GM19025 (cell line): ENCODE measurements around the gene ACSM2A.
"Not testable (repeated sequence)": the region's sequence is repeated elsewhere in the genome, so short reads cannot be mapped to it uniquely, and the experiment has no call there.

Experiments used
- ATAC-seq: cut with Tn5 transposase; IDR thresholded peaks from one replicate; pipeline ENCODE4 v1.9.1; 2021; ENCODE audit warnings: mild to moderate bottlenecking, low read depth, moderate library complexity; ENCODE audit not compliant: unreplicated experiment

Gene ACSM2A

DNA sequence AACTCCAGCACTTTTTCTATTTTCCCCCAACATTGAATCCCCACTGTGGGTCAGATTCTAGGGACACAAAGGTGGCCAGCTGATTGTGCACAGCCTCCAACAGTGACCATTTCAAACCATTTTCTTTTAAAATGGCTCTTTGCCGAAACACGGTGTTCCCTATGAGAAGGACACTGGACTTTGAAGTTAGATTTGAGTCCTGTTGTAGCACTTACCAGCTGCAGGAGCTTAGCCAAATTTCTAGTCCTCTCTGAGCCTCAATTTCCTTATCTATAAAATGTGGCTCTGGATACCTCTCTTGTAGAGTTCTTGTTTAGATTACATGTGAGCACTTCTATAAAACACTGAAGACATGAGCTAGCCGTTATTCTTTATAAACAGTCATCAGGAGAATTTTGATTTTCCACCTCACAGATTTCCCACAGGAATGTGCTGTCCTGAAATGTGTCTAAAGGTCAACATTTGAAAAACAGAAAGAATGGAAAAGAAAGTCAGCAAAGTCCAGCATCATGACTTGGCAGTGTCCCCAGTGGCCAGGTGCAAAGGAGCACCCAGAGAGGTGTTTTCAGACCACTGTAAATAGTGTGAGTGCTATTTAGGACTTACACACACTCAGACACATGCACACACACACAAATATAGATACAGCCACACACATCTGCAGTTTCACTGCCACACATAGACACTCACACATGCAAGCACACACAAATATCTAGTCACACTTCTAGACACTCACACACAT, 4.5 kb upstream of the ACSM2A start:
- not testable (repeated sequence) for ATAC-seq

DNA sequence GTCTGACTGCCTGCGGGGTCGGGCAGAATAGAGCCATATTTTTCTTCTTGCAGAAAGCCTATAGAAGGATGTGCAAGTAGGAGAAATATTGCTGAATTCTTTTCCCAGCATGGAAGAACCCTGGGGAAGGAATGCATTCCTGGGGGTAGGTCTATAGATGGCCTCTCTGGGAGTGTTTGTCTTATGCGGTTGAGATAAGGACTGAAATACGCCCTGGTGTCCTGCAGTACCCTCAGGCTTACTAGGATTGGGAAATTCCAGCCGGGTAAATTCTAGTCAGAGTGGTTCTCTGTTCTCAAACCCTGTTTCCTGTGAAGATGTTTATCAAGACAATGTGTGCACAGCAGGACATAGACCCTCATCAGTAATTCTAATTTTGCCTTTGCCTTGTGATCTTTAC, 2.3 kb downstream of the ACSM2A start:
- ATAC-seq, result not testable (repeated sequence)

DNA sequence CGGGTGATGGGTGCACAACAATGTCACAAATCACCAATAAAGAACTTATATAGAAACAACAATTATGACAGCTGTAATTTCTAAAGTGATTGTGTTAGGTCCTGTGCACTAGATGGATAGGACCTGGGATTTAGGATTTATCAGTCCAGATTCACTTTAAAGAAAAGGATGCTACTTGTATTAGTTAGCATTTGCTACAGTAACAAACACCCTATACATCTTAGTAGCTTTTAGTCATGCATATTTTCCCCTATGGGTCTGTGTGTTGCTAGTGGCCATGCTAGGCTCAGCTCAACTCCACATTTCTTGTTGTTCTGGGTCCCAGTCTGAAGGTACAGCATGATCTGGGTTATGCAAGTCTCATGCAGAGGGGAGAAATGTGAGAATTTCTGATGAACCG, 7.9 kb downstream of the ACSM2A start:
- ATAC-seq, result not testable (repeated sequence)

DNA sequence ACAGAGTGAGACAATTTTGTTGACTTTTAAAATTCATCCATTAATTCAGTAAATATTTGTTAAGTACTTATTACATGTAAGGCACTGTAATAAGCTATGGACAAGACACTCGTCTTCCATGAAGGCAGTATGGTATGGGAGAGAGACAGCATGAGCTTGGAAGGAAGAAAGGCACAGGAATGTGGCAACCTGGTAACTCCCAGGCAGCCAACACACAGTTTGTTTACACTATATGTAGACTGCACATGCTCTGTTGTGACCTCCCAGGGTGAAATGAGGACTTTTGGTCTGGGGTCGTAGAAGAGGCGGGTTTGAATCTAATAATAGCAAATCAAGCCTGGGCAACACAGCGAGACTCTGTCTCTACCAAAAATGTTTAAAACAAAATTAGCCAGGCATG, 9.0 kb downstream of the ACSM2A start:
- not testable (repeated sequence) for ATAC-seq

DNA sequence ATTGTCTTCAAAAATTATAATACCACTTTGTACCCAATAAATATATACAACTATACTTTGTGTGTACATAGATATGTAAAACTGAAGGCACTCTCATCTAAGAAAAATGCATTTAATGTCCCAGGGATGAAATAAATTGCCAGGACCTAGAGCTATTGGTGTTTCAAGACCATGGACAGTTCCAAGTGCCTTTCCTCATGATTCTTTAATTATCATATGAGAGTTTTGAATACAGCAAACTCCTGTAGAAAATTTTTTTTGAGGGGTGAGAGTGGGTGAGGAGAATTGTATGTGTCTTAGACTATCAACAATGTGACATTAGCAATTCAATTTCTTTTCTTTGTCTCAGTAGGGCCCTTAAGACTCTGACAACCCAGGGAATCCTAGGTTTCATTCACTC, 17.6 kb downstream of the ACSM2A start:
- not testable (repeated sequence) for ATAC-seq

DNA sequence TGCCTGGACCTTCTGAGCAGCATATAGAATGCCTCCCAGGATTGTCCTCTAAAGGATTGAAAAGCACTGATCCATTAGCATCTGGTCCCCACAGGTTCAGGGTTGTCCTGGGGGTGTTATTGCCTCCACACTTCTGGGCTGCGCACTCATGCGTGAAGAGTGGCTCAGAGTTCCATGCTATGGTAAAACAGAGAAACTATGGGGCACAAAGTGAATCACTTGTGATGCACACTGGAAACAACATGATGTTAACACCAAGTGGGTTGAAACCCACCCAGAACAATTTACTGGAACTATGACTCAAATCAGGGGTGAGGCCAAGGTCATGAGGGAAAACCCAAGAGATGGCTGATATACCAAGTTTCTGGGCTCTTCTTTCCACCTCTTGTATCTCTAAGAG, 18.6 kb downstream of the ACSM2A start:
- not testable (repeated sequence) for ATAC-seq

DNA sequence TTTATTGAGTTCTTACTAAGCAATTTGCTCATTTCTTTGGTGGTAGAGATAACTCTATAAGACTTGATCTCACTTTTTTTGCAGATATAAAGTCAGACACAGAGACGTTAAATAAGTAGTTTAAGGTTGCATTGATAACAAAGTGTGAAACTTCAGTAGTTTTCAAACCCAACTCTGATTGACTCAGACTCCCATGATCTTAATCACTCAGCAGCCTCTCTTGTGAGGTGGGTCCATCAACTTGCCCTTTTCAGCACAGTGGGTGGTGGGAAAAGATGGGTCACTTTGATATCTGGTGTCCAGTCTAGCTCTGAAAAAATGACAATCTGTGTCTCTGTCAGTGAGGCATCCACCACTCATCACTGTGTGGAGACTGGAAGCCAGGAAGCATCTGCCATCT, 19.4 kb downstream of the ACSM2A start:
- not testable (repeated sequence) for ATAC-seq

DNA sequence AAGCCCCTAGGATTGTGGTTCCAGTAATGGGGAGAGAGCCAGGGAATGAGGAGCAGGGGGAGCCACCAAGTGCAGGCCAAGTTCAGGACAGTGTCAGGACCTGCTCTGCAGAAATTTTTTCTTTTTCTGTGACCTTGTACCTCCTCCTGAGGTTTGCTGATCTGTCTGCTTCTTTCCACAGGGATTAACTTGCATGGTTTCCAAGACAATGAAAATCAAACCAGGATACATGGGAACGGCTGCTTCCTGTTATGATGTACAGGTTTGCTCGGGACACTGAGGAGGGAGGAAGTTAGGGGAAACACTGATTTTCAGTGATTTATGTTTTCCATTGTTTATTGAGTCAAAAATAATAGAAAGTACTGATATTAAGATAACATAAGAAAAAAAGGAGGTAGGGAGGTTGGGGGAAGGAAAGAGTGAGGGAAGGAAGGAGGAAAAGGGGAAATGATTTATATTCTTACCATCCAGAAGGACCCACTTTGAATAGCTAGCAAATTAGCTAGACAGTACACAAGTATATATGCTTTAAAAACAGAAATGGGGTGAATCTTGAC, 25.9 kb downstream of the ACSM2A start:
- ATAC-seq, result not testable (repeated sequence)

DNA sequence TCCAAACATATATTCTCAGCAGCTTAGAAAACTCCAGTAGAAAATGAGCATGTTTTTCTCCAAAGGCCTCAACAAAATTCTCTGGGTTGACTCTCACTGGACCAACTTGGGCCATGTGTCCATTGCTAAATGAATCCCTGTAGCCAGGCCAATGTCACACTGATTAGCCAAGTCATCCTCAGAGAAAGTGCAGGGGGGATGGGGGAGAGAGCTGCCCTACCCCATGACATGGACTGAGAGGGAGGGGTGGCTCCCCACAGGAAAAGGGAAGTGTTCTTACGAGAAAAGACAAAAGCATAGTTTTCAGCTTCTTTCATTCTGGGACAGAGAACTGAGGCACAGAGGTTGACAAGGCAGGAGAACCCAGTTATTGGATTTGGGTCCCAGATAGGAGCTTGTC, 32.7 kb downstream of the ACSM2A start:
- not testable (repeated sequence) for ATAC-seq

DNA sequence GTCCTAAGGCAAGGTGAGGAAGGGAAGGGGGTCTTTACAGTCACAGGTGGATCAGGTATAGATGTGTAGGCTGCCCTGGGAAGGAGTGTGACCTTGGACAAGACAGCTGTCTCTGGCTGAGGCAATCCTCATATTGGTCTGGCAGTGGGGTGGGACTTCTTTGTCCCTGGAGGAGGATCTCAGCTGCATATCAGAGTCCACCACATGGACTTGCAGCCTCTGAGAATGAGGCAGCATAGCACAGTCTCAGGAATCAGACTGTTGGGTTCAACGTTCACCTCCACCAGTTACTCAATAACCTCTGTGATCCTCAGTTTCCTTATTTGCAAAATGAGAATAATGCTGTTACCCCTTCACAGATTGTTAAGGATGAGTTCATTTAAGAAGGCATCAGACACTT, 33.4 kb downstream of the ACSM2A start:
- no peak for ATAC-seq

DNA sequence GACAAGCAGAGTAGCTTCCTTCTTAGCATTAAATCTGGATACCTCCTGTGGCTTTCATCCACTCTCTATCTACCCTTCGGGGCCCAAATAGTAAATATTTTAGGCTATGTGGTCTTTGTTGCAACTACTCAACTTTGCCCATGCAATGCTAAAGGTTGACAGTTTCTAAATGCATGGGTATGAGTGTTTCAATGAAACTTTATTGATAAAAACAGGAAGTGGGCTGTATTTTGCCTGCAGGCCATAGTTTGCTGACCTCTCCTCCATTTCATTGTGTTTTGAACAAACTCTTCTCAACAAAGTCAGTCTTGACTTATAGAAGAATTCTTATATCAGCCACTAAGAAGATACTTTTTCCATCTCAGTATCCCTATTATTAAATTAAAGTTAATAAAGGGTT, 34.1 kb downstream of the ACSM2A start:
- no peak for ATAC-seq

DNA sequence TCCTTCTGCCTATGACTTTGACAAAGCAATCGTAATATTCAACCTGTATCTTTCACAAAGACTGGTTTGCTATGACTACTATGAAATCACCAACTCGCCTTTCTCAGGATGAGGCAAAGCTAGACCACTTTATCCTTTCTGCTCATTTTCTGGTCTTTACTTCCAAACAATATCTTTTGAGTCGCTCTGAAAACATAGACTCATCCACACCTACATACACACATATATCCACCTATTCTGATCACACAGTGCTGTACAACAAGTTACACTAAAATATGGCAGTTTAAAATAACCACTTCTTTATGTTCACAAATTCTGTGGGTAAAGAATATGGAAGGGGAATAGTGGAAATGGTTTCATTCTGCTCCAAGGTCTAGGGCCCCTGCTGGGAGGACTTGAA, 39.7 kb downstream of the ACSM2A start:
- ATAC-seq, result not testable (repeated sequence)

DNA sequence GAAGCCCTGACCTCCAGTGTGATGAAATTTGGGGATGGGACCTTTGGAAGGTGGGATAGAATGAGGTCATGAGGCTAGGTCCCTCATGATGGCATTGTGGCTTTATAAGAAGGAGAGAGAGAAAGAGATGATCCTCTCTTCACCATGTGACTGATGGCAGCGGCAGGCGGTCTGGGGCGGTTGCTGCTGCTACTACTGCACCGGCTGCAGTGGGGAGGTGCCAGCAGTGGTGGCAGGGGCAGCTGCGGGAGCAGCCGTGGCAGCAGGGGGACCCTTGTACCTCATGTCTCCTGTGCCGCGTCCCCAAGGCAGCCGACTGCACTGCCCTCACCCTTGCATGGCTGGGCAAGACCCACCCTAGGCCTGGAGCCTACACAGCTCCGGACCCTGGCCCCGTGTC, 40.1 kb downstream of the ACSM2A start:
- ATAC-seq, result not testable (repeated sequence)

DNA sequence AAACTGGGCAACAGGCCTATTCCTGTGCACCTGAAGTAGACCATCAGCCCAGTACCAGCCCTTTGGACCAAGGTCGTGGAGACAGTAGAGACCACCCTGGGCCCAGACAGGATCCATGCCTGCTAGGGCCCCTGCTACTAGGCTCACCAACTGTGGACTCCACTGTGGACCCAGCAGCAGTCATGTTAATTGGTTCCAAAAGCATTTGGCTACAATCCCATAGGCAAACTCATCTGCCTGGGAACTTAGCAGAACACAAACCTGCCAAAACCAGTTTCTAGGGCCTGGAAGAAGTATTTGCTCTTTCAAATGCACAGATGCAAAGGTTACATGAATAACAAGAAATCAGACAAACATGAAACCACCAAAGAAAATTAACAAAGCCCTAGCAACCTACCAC, 53.1 kb downstream of the ACSM2A start:
- ATAC-seq, result no peak

DNA sequence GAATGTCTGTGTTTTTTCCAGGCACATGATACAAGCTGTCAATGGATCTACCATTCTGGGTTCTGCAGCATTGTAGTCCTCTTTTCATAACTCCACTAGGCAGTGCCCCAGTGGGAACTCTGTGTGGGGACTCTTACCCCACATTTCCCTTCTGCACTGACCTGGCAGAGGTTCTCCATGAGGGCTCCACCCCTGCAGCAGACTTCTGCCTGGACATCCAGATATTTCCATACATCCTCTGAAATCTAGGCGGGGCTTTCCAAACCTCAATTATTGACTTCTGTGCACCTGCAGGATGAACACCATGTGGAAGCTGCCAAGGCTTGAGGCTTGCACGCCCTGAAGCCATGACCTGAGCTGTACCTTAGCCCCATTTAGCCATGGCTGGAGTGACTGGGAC, 56.0 kb downstream of the ACSM2A start:
- ATAC-seq, result no peak

DNA sequence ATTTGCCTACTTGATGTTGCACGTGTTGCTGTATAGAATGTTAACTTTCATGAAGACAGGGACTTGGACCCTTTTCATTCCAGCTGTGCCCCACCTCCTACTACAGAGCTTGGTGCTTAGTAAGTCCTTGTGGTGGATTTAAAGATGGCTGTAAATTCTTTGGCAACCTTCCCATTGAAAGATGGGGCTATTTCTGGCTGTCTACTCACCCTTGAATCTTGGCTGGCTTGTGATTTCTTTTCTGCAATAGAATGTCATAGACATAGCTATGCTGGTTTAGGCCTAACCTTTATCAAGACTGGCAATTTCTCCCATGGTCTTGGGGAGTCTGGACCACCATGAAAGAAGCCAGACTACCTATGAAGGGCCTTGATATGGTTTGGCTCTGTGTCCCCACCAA, 59.0 kb downstream of the ACSM2A start:
- ATAC-seq, result no peak

DNA sequence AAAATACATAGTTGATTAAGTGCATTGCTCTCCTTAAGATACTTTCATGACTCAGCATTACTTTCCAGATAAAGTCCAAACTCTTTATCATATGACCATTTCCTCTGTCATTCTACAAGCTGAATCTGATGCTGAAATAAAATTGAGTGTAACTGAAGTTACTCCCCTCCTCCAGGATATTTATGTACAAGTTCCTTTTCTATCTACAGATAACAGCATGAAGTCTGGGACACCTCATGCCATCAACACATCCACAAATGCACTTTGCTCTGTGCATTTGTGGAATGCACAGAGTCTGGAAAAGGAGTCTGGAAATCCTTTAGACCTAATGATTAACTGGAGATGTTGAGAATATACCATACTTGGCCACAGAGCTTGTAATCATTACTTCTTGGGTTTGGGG, 64.4 kb downstream of the ACSM2A start:
- no peak for ATAC-seq

DNA sequence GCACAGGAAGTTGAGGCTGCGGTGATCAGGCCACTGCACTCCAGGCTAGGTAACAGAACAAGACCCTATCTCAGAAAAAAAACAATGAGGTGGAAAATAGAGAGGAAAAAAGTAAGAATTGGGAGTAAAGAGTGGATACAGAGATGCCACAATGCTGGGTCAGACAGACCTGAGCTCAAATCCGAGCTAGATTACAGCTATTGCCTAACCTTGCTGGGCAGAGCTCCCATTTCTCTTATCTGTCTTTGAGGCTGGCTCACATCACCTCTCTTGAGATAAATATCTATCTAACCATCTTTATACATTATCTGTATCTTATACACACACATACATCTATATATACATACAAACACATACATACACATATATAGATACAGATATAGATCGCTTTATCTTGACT, 65.8 kb downstream of the ACSM2A start:
- ATAC-seq, result no peak

DNA sequence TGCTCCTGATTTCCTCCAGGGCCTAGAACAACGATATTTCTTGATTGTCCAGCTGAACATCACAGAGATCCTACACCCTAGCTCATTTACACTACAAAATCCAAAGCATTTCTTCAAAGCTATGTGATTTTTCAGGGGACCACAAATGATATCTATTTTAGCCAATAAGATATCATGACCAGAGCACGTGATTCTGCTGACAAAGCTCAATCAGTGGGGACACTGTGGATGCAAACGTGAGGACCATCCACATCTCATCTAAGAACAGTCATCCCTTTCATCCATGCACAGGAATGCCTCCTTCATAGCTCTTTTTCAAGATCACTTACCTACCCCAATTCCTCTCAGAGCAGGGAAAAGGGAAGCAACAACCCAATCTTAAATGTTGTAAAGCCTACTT, 67.9 kb downstream of the ACSM2A start:
- ATAC-seq, result no peak

DNA sequence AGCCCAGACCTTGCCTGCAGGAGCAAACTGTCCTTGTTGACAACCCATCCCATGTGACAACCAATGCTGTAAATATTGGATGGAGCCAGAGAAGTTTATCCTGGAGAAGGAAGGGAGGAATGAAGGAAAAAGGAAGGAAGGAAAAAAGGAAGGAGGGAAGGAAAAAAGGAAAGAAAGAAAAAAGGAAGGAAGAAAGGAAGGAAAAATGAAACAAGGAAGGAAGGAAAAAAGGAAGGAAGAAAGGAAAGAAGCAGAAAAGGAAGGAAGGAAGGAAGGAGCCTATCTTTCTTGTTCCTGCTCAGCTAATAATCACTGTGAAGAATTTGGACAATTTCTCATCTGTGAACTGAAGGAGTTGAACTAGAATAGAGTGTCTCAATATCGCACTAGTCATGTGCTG, 68.8 kb downstream of the ACSM2A start:
- ATAC-seq, result no peak

DNA sequence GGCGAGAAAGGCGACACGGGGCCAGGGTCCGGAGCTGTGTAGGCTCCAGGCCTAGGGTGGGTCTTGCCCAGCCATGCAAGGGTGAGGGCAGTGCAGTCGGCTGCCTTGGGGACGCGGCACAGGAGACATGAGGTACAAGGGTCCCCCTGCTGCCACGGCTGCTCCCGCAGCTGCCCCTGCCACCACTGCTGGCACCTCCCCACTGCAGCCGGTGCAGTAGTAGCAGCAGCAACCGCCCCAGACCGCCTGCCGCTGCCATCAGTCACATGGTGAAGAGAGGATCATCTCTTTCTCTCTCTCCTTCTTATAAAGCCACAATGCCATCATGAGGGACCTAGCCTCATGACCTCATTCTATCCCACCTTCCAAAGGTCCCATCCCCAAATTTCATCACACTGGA, 80.5 kb downstream of the ACSM2A start:
- not testable (repeated sequence) for ATAC-seq

DNA sequence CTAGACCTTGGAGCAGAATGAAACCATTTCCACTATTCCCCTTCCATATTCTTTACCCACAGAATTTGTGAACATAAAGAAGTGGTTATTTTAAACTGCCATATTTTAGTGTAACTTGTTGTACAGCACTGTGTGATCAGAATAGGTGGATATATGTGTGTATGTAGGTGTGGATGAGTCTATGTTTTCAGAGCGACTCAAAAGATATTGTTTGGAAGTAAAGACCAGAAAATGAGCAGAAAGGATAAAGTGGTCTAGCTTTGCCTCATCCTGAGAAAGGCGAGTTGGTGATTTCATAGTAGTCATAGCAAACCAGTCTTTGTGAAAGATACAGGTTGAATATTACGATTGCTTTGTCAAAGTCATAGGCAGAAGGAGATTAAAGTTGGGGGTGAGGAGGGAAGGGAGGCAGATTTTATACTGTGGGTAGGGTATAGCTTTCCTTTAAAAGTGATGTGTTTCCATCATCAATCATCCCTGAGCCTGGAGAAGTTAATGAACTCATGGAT, 81.0 kb downstream of the ACSM2A start:
- not testable (repeated sequence) for ATAC-seq
